HG03457 (cell line): ENCODE measurements around the gene SIRPD.
"Not testable (repeated sequence)": the region's sequence is repeated elsewhere in the genome, so short reads cannot be mapped to it uniquely, and the experiment has no call there.

Experiments used
- ATAC-seq: cut with Tn5 transposase; IDR thresholded peaks from one replicate; pipeline ENCODE4 v1.9.1; 2021; ENCODE audit warnings: moderate number of reproducible peaks; ENCODE audit not compliant: unreplicated experiment

Gene SIRPD

GRCh38 chr20:1497371-1497770, 60.1 kb downstream of the SIRPD start:
- not testable (repeated sequence) for ATAC-seq

GRCh38 chr20:1496930-1497329, 60.6 kb downstream of the SIRPD start:
- ATAC-seq, result no peak

- no peak for ATAC-seq
These were observed 63.1 kb downstream of the SIRPD start for GRCh38 chr20:1494436-1494835.

- no peak for ATAC-seq
These were observed 64.0 kb downstream of the SIRPD start for GRCh38 chr20:1493536-1493935.

GRCh38 chr20:1491860-1492642, 65.5 kb downstream of the SIRPD start:
- ATAC-seq, result no peak

GRCh38 chr20:1491281-1491840, 66.1 kb downstream of the SIRPD start, which contains the start of gene SIRPB2:
SIRPB2 (minus strand) TSS chr20:1491420; CDS start chr20:1491359, 61 bp downstream.
- ATAC-seq, result no peak

GRCh38 chr20:1490643-1491195, 66.8 kb downstream of the SIRPD start:
- no peak for ATAC-seq

GRCh38 chr20:1489764-1490436, 67.6 kb downstream of the SIRPD start:
- no peak for ATAC-seq

GRCh38 chr20:1489325-1489724, 68.2 kb downstream of the SIRPD start:
- no peak for ATAC-seq

GRCh38 chr20:1486566-1486965, 70.9 kb downstream of the SIRPD start:
- no peak for ATAC-seq

- ATAC-seq, result no peak
These were observed 72.9 kb downstream of the SIRPD start for GRCh38 chr20:1484438-1485116.
